ENCODE results near the gene MYL9.
A peak's percentile ranks its signal among the peaks of the same experiment; 100 is the strongest.

The MYL9 gene

DNA sequence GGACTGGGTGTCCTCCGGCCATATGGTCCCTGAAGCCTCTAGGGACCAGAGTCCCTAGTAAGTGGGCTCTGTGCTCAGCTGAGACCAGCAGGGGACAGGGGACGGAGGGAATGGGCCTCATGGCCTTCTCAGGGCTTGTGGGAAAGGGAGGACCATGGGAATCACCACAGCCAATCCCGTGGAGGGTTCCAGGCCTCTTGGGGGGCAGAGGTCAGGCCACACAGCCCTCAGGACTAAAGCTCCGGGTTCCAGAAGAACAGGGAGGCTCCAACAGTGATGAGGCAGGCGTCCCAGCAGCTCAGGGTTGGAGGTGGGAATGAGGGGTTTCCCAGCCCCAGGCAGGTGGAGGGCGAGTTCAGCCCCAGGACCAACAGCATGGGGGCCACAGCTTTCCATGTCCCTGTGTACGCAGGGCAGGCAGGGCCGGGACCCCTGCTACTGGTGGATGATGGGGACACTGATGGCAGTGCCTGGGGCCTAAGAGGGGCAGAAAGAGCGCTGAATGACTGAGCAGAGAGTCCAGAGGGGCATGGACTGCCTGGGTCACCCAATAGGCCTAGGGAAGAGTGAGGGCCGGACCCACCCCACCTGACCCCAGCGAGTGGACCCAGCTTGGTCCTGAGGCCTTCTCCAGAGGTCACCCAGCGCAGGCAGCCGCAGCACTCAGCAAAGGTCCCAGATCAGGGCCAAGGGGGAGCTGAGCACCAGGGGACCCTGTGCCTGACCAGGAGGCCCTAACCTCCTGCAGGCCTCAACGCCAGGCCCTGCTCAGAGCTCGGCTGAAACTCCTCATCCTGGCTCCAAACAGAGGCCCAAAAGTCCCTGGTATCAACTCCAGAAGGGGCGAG, 8.8 kb downstream of the MYL9 start:
- no peak for DNase-seq

DNA sequence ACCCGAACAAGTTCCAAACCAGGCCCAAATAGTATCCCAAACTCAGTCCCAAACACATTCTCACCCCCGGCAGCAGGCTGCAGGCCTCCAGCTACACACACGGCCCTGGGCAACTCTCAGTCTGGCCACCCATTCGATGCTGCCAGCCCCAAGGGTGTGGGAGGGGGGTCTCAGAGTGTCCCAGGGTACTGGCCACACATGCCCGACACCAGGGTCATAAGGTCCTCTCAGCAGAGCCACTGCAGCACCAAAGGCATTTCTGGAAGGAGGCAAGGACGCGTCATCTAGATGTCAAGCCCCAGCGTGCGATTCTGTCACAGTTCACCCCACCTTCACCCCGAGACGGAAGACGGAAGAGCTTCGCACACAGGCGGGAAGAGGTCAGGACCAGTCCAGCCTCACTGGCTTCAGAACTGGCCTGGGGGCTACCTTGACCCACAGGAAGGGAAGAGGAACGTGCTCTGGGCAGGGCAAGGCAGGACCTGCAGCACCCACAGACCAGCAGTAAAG, 9.5 kb downstream of the MYL9 start:
- no peak for DNase-seq

DNA sequence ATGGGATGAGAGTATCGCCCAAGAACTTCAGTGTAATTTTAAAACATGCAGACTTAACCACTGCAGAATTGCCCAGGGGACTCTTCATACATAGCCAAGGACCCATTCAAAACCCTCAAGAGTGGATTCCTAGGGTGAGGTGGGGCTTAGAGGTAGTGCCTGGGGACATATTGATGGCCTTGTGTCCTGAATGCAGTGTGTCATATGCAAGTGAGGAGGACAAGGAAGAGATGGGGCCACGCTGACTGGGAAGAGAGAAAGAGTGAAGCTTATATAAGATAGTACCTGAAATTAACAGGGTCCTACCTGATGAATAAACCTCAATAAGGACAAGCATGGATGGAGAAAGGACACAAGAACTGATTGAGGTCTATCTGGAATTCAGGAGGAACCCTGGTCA, 13.9 kb downstream of the MYL9 start:
- no peak for DNase-seq

DNA sequence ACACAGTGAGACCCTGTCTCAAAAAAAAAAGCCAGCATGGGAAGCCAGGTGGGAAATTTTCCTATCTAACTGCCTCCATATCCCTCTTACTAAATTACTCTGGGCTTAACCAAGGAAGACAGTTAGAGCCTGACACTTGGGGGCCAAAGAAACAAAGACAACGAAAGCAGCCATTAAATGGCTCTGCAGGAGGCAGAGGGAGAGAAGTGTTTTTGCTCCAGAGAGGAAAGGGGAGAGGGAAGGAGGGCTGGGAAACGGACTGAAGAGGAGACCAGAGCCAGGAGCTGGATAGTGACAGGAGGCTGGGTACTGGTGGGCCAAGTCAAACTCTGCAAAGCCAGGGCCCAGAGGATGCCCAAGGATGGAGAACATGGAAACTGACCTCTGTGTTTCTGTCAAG, 21.4 kb downstream of the MYL9 start:
- DNase-seq, result no peak

DNA sequence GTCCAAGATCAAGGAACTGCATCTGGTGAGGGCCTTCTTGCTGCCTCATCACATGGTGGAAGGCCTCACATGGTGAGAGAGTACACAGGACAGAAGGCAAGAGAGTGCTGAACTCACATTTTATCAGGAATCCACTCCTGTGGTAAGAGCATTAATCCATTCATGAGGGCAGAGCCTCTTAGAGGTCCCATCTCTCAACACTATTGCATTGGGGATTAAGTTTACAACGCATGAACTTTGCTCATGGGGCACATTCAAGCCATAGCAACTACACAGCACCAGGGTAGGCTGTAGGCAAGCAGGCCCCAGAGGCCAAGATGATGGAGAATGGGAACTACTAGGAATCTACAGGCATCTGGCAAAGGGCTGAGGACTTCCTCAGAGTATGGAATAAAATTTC, 22.1 kb downstream of the MYL9 start:
- no peak for DNase-seq

DNA sequence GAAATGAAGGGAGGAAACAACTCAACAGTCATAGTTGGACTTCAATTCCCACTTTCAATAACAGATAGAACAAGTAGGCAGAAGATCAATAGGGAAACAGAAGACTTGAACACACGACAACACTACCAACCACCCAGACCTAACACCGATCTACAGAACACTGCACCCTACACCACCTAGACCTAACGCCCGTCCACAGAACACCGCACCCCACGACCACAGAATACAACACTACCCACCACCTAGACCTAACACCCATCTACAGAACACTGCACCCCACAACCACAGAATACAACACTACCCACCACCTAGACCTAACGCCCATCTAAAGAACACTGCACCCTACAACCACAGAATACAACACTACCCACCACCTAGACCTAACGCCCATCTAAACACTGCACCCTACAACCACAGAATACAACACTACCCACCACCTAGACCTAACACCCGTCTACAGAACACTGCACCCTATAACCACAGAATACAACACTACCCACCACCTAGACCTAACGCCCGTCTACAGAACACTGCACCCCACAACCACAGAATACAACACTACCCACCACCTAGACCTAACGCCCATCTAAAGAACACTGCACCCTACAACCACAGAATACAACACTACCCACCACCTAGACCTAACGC, 22.9 kb downstream of the MYL9 start:
- peak in 1 of 5 experiments; percentile 60 for DNase-seq

DNA sequence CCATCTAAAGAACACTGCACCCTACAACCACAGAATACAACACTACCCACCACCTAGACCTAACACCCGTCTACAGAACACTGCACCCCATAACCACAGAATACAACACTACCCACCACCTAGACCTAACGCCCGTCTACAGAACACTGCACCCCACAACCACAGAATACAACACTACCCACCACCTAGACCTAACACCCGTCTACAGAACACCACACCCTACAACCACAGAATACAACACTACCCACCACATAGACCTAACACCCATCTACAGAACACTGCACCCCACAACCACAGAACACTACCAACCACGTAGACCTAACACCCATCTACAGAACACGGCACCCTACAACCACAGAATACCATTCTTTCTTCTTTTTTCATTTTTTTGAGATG, 23.4 kb downstream of the MYL9 start:
- peak in 2 of 5 experiments; percentile 46 to 71 for DNase-seq

DNA sequence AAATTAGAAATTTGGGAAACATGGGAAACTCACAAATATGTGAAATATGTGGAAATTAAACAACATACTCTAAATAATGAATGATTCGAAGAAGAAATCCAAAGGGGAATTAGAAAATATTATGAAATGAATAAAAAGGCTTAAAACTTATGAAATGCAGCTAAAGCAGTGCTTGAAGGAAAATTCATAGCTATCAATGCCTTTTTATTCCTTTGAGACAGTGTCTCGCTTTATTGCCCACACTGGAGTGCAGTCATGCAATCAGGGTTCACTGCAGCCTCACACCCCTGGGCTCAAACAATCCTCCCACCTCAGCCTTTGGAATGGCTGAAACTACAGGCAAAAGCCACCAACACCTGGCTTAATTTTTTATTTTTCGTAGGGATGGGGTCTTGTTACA, 24.2 kb downstream of the MYL9 start:
- no peak for DNase-seq

DNA sequence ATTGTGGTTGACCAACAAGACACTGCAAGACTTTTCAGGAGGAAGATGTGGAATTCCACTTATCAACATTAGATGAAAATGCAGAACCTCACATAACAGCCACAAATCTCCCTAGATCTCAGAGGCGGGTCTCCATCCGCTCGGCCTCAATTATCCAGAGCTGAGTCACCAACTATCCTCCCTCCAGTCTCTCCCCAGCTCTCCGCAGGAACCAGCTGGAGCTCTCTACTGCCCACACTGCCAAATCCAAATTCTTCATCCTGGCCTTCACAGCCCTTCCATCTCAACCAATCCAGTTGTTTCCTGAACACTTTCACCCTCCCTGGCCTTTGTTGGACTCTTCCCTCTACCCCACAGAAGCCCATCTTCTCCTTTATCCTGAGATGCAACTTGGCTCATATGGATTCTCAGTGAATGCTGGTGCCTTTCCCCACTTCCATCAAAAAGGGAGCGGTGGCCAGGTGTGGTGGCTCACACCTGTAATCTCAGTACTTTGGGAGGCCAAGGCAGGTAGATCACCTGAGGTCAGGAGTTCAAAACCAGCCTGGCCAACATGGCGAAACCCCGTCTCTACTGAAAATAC, 28.6 kb downstream of the MYL9 start:
- no peak for DNase-seq

DNA sequence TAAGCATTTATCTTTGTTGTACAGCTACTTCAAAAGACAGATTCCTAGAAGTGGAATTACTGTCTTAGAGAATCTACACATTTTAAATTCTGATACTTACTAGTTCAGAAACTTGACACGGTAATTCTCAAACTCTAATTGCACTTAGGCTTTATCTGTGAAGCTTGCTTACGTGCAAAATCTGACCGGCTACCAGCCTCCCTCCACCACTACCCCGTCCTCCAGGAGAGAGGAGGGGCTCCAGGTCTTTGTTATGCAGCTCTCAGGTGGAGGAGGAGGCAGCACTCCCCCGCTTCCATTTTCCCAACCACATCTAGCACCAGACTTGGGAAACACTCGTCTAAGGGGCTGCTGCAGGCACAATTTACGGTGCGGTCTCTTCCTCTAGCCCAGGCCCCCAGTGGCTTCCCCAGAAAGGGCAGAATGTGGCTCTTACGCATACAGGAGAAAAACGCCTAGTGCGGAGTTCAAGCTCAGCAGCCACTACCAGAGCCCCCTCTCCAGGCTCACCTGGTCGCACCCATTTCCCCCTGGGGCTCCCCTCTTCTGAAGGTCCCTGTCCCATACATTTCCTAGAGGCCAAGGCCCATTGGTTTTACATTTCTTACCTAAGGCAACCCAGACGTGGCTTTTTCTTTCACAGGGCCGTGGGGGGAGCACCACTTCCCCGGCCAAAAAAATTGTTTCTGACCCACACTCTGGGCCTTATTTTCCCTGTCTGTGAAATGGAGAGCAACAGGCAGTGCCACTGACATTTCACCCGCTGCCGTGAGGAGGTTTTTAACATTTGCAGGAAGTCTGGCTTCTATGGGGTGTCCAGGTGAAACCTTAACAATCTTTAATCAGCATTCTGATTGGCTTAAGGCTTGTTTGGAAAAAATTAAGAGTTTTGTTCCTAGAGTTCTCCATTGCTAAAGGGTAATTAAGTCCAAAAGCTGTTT, 30.5 kb downstream of the MYL9 start:
- DNase-seq, result no peak

DNA sequence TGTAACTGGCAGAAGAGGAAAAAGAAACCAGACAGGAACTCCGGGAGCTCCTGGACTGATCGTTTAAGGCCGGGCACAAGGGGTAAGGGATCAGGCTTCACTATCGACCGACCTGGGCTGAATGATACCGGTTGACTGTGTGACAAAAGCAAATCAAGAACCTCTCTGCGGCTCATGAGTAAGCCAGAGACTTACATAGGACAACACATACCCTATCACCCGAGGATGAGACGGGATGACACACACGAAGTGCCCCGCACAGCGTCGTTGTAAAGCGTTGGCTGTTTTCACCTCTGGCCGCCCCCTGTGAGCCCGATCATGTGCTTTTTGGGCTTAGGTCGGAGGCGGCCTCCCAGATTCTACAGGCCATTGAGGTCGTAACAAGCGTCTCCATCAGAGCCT, 31.4 kb downstream of the MYL9 start:
- DNase-seq, result peak in 4 of 5 experiments; percentile 21 to 80 (median 49)

DNA sequence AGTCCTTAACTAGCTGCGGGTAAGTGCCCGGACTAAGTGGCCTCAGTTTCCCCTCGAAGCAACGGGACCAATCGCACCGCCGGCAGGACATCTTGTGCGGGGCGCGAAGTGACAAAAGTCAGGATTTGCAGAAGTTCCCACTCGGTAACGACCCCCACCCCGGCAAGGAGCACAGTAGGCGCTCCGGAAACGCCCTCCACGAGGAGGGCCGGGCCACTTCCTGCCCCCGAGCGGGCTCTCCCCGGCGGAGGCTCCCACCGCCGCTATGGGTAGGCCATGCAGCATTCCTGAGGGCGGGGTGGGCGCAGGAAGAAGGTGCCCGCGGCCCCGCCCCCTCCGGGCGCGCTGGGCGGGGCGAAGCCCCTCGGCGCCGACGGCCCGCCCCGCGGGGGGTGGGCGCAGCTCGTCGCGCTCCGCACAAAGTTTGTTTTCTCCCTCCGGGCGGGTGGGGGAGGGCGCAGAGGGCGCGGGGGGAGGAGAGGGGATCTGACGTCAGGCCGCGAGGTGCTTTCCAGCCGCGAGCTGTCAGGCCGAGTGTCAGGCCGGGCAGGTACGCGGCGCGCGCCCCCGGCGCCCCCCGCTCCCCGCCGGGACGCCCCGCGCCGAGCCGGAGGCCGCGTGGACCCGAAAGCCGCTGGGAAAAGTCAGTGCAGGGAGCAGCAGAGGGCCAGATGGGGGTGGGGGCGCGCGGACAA, 31.9 kb downstream of the MYL9 start, which contains the start of gene TGIF2:
TGIF2 (plus strand) TSS at position 495 of the 695 bp plus-strand sequence. CDS start 5,178 bp downstream, outside the sequence.
- DNase-seq, result peak; percentile 79 to 92 (median 86)

DNA sequence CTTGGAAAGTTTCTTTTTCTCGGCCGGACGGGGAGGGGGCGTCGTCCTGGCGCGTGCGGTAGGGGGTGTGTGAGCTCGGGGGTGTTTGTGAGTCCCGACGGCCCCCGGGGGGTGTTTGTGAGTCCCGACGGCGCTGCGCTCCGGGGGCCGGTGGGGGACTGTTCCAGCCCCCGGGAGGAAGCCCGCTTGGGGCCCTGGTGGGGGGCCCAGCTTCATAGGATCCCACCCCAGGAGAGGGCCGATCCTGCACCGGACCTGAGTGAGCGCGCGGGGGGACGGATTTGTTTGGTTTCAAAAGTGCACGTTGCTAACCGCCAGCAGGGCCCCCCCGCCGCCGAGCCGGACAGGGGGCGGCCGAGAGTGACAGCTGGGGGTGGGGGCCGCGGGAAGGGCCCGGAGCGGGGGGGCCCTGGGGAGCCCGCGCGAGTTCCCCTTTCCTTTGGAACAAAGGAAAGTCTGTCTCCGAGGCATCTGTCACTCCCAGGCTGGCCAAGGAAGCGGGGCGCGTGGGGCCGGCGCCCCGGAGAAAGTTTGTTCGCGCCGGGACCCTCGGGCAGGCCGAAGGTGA, 32.6 kb downstream of the MYL9 start:
- peak in 4 of 5 experiments; percentile 1 to 29 (median 26) for DNase-seq

DNA sequence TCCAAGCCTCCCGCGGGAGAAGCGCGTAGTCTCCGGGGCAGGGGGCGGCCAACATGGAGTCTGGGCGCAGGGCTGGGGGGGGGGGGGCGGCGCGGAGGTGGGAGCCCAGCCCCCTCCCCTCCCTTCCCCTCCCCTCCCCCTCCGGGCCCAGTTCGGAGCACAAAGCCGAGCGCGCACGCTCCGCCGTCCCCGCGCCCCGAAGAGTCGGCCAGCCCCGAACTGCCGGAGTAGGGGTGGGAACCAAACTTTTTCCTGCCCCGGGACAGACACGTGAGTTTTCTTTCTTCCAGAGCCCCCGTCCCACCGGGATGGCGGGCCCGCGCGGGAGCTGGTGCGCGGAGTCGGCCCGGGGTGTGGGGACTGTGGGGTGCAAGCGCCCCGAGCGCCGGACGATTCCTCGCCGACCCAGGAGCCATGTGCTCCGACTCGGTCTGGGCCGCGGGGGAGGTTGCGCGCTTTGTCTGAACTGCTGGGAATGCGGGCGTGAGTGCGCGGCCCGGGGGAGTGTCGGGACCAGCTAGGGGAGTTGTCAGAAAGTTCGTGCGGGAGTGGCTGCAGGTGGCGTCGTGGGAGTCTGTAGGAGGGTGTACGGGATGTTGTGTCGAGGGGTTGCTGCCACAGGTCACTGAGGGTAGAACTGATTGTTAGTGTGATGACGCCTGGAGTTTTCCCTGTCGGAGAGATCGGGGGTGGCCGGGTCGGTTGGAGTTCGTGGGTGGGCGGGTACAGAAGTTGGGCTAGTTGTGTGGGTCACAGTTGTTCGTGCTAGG, 33.2 kb downstream of the MYL9 start:
- peak; percentile 18 to 61 (median 42) for DNase-seq

DNA sequence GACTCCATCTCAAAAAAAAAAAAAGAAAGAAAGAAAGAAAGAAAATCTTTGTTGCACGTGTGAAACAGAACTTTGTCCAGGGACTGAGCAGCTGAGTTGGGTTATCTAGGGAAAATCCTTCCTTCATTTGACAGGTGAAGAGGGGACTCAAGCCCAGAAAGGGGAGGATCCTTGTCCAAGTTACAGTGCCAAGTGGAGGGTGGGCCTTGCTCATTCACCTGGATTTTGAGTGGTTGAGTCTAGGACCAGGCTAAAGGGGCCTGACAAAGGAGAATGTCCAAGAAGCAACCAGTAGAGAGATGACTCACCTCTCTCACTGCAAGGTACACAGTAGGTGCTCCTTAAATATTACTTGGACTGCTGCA, 34.7 kb downstream of the MYL9 start:
- no peak for DNase-seq

DNA sequence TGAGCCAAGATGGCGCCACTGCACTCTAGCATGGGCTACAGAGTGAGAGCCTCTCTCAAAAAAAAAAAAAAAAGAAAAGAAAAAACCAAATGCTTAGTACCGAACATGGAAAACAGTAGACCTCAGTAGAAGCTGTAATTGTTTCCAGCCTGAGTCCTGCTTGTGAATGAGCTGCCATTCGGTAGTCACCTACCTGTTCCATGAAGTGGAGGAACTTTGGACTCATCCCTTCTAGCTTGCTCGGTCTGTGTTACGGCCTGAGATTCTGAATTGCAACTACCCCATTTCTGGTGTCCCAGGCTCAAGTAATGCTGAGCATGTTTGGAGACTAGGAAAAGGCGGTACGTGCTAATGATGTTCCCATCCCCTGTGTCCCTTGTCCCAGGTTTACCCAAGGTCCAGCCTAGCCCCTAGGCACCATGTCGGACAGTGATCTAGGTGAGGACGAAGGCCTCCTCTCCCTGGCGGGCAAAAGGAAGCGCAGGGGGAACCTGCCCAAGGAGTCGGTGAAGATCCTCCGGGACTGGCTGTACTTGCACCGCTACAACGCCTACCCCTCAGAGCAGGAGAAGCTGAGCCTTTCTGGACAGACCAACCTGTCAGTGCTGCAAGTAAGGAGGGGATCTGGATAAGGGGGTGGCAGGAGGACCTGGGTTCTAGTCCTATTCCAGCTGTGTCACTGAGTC, 37.2 kb downstream of the MYL9 start:
- no peak for DNase-seq

DNA sequence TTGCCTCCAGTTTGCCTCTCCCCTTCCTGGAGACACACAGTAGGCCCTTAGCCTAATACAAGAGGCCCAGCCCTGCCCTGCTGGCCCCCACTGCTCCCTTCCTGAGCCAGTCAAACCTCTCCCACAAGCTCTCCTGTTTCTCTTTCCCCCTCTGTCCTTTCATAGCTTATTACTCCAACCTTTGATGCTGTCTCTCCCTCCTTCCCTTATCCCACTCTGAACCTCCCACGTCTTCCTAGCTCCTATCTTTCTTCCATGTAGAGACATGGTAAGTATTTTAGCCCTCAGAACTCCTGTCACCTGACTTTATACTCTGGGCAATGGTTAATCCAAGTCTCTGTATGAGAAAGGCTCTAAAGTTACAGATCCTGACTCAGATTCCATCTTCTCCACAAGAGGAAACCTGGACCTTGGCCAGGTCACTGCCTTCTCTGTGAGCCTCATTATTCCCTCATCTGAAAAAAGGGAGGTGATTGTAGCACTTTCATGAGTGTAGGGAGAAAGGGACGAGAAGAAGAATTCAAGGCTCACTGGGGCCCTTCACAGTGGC, 38.8 kb downstream of the MYL9 start:
- no peak for DNase-seq

DNA sequence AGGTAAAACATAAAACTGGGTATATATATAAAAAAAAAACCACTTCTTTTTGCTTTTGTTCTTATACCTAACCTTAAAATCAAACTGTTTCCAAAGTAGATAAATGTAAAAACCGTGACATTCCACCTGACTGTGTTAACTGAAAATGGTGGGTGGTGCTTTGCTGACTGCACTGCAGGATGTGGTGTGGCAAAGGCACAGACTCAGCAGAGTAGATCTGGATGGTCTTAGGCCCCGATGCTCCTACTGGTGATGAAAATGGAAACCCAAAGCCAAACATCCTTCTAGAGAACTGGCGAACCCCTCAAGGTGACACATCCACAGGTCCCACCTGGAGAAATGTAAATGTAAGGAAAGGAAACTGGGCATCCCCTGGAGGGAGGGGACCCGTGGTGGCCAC, 41.0 kb downstream of the MYL9 start:
- peak in 1 of 5 experiments; percentile 91 for DNase-seq

DNA sequence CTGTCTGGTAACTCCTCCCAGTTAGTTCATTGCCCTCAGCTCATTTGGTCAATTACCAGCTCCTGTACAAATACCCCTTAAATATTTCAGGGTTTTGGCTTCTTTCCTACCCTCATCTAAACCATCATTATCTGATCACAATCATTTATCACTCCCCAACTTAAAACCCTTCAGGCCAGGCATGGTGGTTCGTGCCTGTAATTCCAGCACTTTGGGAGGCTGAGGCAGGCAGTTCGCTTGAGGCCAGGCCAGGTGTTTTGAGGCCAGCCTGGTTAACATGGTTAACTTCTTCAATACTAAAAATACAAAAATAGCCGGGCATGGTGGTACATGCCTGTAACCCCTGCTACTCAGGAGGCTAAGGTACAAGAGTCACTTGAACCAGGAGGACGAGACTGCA, 41.5 kb downstream of the MYL9 start:
- no peak for DNase-seq

DNA sequence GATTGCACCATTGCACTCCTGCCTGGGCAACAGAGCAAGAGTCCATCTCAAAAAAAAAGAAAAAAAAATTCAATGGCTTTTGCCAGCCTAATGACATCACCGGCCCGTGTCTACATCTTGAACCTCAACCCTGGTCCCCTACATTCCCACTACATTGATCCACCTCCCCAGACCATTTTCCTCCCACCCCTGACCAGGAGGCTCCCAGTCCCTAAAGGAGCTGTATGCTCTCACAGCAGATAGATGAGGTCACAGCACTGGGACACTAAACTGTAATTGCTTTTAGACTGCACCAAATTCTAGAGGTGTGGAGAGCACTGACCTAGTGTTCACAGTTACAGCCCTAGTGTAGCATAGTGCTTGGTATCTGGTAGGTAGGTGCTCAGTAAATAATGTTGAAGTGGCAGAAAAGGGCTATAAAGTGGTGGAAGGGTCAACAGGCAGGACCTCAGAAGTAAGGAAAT, 42.7 kb downstream of the MYL9 start:
- DNase-seq, result no peak

All from T-helper 2 cell (primary cell).